ENCODE results near the gene ZHX3.

ZHX3 gene

GRCh38 chr20:41131594-41132387 lies 185.7 kb downstream of the ZHX3 start:
- H3K36me3 ChIP-seq (ENCODE audit: control insufficient read depth, low read length) = peaks cover 7% of the 10 kb centered on the region

More at GRCh38 chr20:41131594-41132387, 185.7 kb downstream of the ZHX3 start:
- Histone ChIP-seq H3K27me3 (ENCODE audit: control insufficient read depth, low read length) (no peaks in the 10 kb centered on the region), H3K4me2 (ENCODE audit: low read length) (no peak overlapping the region), H4K20me1 (ENCODE audit: control insufficient read depth, insufficient read depth, low read depth, low read length) (no peaks in the 10 kb centered on the region), H3K4me3 (ENCODE audit: low read length) (no peak overlapping the region), H3K9me2 (replicated peaks; ENCODE audit: control insufficient read depth, low read length) (no peaks in the 10 kb centered on the region), H3F3A (ENCODE audit: control insufficient read depth, insufficient read depth) (peaks cover 25% of the 10 kb centered on the region), H3K79me2 (ENCODE audit: control insufficient read depth, low read length) (no peaks in the 10 kb centered on the region), H3K9me3 (ENCODE audit: control insufficient read depth, insufficient read depth, low read length) (no peaks in the 10 kb centered on the region), H3K27ac (ENCODE audit: low read depth, low read length) (no peak overlapping the region), H3K4me1 (ENCODE audit: control insufficient read depth, low read length) (peaks cover 16% of the 10 kb centered on the region)
- TF ChIP-seq EZH2phosphoT487 (IDR thresholded peaks at IDR 0.05; ENCODE audit: borderline replicate concordance, low read length) (no peak), CTCF (IDR thresholded peaks at IDR 0.05; ENCODE audit: low read depth, low read length, poor library complexity, severe bottlenecking) (no peak)

All from DOHH2 (cell line).